ENCODE results near the gene JAKMIP1. TPM values are rescaled to one million over a fixed set of nuclear protein-coding genes. Genes with fewer than 3 reads are reported as not detected.

The JAKMIP1 gene
- total RNA-seq, 2 experiments from 2014 or later, result 4.0 to 5.1 TPM

DNA sequence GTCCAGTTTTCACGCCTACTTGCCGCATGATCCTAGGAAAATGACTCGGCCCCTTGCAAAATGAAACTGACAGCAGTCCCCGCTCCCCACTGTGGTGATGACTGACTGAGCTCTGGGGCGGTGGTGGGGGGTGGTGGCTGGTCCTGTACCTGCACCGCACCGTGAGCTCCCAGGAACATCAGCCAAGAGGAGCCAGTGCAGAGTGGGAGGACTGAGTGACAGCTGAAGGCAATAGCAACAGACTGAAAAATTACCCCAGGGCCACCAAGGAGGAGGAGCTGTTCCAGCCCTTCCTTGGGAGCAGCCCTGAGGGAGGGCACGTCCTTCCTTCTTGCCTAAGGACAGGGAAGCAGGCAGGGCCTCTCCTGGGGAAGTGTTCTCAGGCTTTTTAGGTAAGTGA lies 179.7 kb downstream of the JAKMIP1 start:
- intact Hi-C loops (cut with micrococcal nuclease; ENCODE audit: unreplicated experiment), result no loop called here

DNA sequence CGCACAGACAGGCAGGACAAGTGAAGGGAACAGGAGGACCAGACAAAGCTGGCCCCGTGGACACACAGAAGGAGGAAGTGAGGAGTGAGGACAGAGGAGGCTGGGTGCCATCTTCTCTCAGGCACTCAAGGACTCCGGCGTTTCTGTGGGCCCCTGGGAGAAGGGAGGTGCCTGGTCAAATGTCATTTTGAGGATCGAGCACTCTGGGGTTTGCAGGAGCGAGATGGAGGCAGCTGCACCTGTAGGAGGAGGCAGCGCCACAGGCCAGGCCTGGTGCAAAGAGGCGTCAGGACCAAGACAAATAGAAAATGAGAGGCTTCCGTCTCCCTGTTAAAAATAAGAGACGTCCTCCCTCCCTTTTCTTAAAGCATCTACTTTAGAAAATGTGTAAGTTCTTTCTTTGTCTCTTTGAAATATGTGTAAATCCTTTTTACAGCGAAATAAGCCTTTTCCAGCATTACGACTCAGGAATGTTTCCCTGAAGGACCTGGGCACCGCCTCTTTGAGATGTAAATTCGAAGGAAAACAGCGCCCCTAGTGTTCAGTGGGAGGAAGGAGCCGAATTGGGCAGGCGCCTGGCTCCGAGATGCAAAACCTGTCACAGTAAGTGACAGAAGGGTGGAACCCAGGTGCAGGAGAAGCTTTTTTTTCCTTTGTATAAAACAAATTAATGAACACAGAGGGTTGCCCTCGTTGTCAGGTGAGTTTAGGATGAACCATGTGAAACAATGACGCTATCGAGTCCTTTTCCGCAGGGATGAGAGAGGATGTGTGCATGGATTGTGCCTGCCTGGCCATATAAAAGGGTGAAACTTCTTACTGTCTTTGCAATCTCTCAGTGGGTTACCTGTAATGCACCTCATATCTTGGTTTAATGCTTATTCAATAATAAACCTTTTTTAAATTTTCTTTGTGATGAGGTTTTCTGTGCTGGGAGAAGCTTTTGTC lies 180.8 kb downstream of the JAKMIP1 start:
- Histone ChIP-seq H2AFZ (ENCODE audit: low read length) (no peak overlapping the region), H3K79me2 (ENCODE audit: insufficient read depth, low read depth, low read length) (no peaks in the 10 kb centered on the region), H3K9me3 (ENCODE audit: low read length) (no peaks in the 10 kb centered on the region), H3K4me1 (ENCODE audit: insufficient read depth, low read length, poor library complexity, severe bottlenecking) (no peaks in the 10 kb centered on the region), H3K27ac (ENCODE audit: low read depth, low read length, poor library complexity, severe bottlenecking) (no peak overlapping the region), H3K4me2 (ENCODE audit: low read length) (no peak overlapping the region), H3K9me2 (ENCODE audit: insufficient read depth, low read length) (no peaks in the 10 kb centered on the region), H3K36me3 (ENCODE audit: insufficient read depth, low read length) (no peaks in the 10 kb centered on the region), H4K20me1 (ENCODE audit: insufficient read depth, low read length) (no peaks in the 10 kb centered on the region), H3K4me3 (ENCODE audit: low read depth, low read length, poor library complexity, severe bottlenecking) (no peak overlapping the region)
- ChIA-PET CTCF (ENCODE audit: unreplicated experiment) (no interaction called here), POLR2A (interaction anchor here (0.6 kb wide), 1 partner anchor 237 kb away, joined by 3 read pairs; no protein-coding TSS in a partner anchor)
- no peak for TF ChIP-seq EZH2phosphoT487 (IDR thresholded peaks at IDR 0.05; ENCODE audit: borderline replicate concordance, low read depth, low read length)
- TF ChIP-seq, protein P1, sequence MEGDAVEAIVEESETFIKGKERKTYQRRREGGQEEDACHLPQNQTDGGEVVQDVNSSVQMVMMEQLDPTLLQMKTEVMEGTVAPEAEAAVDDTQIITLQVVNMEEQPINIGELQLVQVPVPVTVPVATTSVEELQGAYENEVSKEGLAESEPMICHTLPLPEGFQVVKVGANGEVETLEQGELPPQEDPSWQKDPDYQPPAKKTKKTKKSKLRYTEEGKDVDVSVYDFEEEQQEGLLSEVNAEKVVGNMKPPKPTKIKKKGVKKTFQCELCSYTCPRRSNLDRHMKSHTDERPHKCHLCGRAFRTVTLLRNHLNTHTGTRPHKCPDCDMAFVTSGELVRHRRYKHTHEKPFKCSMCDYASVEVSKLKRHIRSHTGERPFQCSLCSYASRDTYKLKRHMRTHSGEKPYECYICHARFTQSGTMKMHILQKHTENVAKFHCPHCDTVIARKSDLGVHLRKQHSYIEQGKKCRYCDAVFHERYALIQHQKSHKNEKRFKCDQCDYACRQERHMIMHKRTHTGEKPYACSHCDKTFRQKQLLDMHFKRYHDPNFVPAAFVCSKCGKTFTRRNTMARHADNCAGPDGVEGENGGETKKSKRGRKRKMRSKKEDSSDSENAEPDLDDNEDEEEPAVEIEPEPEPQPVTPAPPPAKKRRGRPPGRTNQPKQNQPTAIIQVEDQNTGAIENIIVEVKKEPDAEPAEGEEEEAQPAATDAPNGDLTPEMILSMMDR (conservative IDR thresholded peaks at IDR 0.05; ENCODE audit: low read length), result peak; percentile 94
- intact Hi-C loops (cut with micrococcal nuclease; ENCODE audit: unreplicated experiment), result no loop called here
- BruUV-seq (replicated peaks), result no TSS peak
- DNase-seq (ENCODE audit: low spot score), result peak; percentile 52

More for the DNA sequence above, 179.7 kb downstream of the JAKMIP1 start:
- Histone ChIP-seq H3K4me2 (ENCODE audit: low read length) (no peak overlapping the region), H3K27ac (ENCODE audit: low read depth, low read length, poor library complexity, severe bottlenecking) (no peak overlapping the region), H3K79me2 (ENCODE audit: insufficient read depth, low read depth, low read length) (no peaks in the 10 kb centered on the region), H3K9me2 (ENCODE audit: insufficient read depth, low read length) (no peaks in the 10 kb centered on the region), H3K4me1 (ENCODE audit: insufficient read depth, low read length, poor library complexity, severe bottlenecking) (no peaks in the 10 kb centered on the region), H4K20me1 (ENCODE audit: insufficient read depth, low read length) (no peaks in the 10 kb centered on the region), H2AFZ (ENCODE audit: low read length) (no peak overlapping the region), H3K9me3 (ENCODE audit: low read length) (no peaks in the 10 kb centered on the region), H3K36me3 (ENCODE audit: insufficient read depth, low read length) (no peaks in the 10 kb centered on the region), H3K4me3 (ENCODE audit: low read depth, low read length, poor library complexity, severe bottlenecking) (no peak overlapping the region)
- DNase-seq (ENCODE audit: low spot score), result no peak
- BruUV-seq (replicated peaks), result no TSS peak
- TF ChIP-seq EZH2phosphoT487 (IDR thresholded peaks at IDR 0.05; ENCODE audit: borderline replicate concordance, low read depth, low read length), result no peak
- TF ChIP-seq, protein P1 (conservative IDR thresholded peaks at IDR 0.05; ENCODE audit: low read length), result no peak
- POLR2A ChIA-PET, result no interaction called here
- CTCF ChIA-PET (ENCODE audit: unreplicated experiment), result interaction anchor here (0.6 kb wide), 1 partner anchor 22 kb away, joined by 3 read pairs; no protein-coding TSS in a partner anchor

DNA sequence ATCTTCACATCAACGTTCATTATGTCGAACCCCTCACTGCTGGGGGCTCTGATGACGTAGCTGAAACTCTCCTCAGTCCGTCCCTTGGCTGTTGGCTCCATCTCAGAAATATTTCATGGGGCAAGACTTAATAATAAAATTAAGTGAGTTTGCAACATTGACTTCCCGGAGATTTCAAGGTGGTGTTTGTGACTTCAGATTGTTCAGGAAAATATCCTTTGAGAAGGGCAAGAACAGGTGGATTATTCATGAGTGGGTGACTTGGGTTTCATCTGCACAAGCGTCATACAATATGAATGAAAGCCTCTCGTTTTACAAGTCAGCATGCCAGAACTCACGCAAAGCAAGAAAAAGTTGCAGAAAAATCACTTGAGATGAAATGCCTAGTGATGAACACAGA lies 182.0 kb downstream of the JAKMIP1 start, which contains the start of gene C4orf50:
C4orf50 (minus strand) TSS at position 101 of the 400 bp plus-strand sequence.
- TF ChIP-seq, protein P1 (conservative IDR thresholded peaks at IDR 0.05; ENCODE audit: low read length), result no peak
- TF ChIP-seq EZH2phosphoT487 (IDR thresholded peaks at IDR 0.05; ENCODE audit: borderline replicate concordance, low read depth, low read length), result no peak
- Histone ChIP-seq H3K27ac (ENCODE audit: low read depth, low read length, poor library complexity, severe bottlenecking) (no peak within 1 kb of the TSS), H3K9me2 (ENCODE audit: insufficient read depth, low read length) (no peaks in the 10 kb centered on the region), H3K79me2 (ENCODE audit: insufficient read depth, low read depth, low read length) (no peaks in the 10 kb centered on the region), H3K4me2 (ENCODE audit: low read length) (no peak within 1 kb of the TSS), H3K9me3 (ENCODE audit: low read length) (no peaks in the 10 kb centered on the region), H2AFZ (ENCODE audit: low read length) (no peak within 1 kb of the TSS), H3K4me3 (ENCODE audit: low read depth, low read length, poor library complexity, severe bottlenecking) (no peak within 1 kb of the TSS), H3K36me3 (ENCODE audit: insufficient read depth, low read length) (no peaks in the 10 kb centered on the region), H3K4me1 (ENCODE audit: insufficient read depth, low read length, poor library complexity, severe bottlenecking) (no peaks in the 10 kb centered on the region), H4K20me1 (ENCODE audit: insufficient read depth, low read length) (no peaks in the 10 kb centered on the region)
- no peak for DNase-seq (ENCODE audit: low spot score)
- intact Hi-C loops (cut with micrococcal nuclease; ENCODE audit: unreplicated experiment), result no loop called here
- ChIA-PET POLR2A (no interaction called here), CTCF (ENCODE audit: unreplicated experiment) (no interaction called here)
- no TSS peak for BruUV-seq (replicated peaks)

All from OCI-LY7 (cell line).